SH-SY5Y (cell line): ENCODE data around the gene ADAMTS8.

Source experiments
- GATA2 ChIP-seq: IDR thresholded peaks from 2 replicates; pipeline ENCODE4 v1.6.1; 2011; ENCODE audit warnings: mild to moderate bottlenecking, low read depth, low read length
- GATA3 ChIP-seq: IDR thresholded peaks from 2 replicates; pipeline ENCODE4 v1.6.1; 2011; ENCODE audit warnings: low read depth, mild to moderate bottlenecking, low read length, moderate library complexity

- no peak for TF ChIP-seq GATA2
- TF ChIP-seq GATA3 = no peak
Measured at GRCh38 chr11:130473056-130473794, 44.8 kb upstream of the ADAMTS8 start.
